ENCODE data around the gene BPIFA1. TPM values are rescaled to one million over a fixed set of nuclear protein-coding genes. Genes with fewer than 3 reads are reported as not detected.

BPIFA1 gene
- total and polyA plus RNA-seq, 2 of the 8 experiments (the other 6 are each of a cell fraction or from before 2014, with no cell fraction given), result not detected

DNA sequence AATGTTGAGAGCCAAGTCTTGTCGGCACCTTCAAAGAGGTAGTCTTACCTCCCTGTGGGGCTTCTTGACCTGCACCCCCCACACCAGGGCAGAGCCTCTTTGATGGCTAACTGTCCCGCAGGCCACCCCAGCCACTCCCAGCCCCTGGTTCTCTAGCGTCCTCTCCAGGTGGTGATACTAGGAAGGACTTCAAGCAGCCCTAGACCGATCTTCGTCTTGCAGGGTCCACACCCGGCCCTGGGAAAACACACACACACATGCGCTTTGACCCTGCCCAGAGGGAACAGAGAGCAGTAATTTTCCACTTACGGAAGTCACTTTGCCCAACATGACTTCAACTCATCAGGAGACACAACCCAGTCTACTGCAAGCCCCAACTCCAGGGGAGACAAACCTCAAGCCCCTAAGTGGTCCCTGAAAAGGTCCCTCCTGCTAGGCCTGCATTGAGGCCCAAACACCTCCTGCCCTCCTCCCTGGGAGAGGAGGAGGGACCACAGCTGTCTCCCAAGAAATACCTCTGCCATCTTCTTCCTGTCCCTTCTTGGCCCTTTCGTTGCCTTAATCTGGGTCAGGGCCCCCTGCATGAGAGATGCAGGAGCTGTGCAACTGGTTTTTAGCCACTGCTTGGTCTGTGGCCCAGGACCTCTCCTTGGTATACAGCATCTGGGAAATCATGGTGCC lies 44.3 kb downstream of the BPIFA1 start:
- H4K5ac ChIP-seq (ENCODE audit: insufficient read length, low read depth, low read length), result no peak overlapping the region
- no peaks in the 10 kb centered on the region for H3K79me1 ChIP-seq (ENCODE audit: low read depth, low read length)
- no peaks in the 10 kb centered on the region for H3K27me3 ChIP-seq (replicated peaks in 1 of 4; ENCODE audit: control insufficient read depth in 3 of 4, extremely low read depth in 1 of 4, insufficient read depth in 3 of 4, low read length in 3 of 4)
- FAIRE-seq (no peak), DNase-seq (ENCODE audit: low read depth in 1 of 2, low spot score in 2 of 2) (no peak)
- H3K4ac ChIP-seq (replicated peaks; ENCODE audit: insufficient read length, low read depth, low read length), result no peak overlapping the region
- H2BK120ac ChIP-seq (replicated peaks; ENCODE audit: low read depth, low read length), result no peak overlapping the region
- H3K4me3 ChIP-seq (ENCODE audit: extremely low read depth in 1 of 4, insufficient read depth in 2 of 4, low read depth in 3 of 4, low read length in 4 of 4), result no peak overlapping the region
- 79% methylated on average over 9 of the region's 9 CpGs; no CpG with 5 or more reads in 1 of the 2 experiments for WGBS, 2 experiments (ENCODE audit: extremely low coverage in 1 of 2, insufficient coverage in 1 of 2, insufficient read length in 1 of 2, insufficient replicate concordance in 2 of 2, low coverage in 1 of 2, low lambda C conversion rate in 2 of 2, missing lambda C conversion rate in 1 of 2)
- H3K4me1 ChIP-seq (replicated peaks in 1 of 4; ENCODE audit: control insufficient read depth in 3 of 4, insufficient read depth in 4 of 4, low read length in 3 of 4), result peaks cover 0 to 16% (median 11%) of the 10 kb centered on the region in 4 experiments; a peak in 6 of 7 replicates
- no peaks in the 10 kb centered on the region for H3K9me3 ChIP-seq (ENCODE audit: insufficient read depth in 2 of 2, low read depth in 1 of 2, low read length in 1 of 2)
- no peaks in the 10 kb centered on the region for H3K36me3 ChIP-seq (ENCODE audit: control insufficient read depth in 2 of 4, insufficient read depth in 4 of 4, low read length in 3 of 4)
- H2AK5ac ChIP-seq (ENCODE audit: low read depth, low read length), result no peak overlapping the region
- no peak overlapping the region for H3K18ac ChIP-seq (ENCODE audit: extremely low read depth, low read length)
- H4K91ac ChIP-seq (replicated peaks; ENCODE audit: insufficient read length, low read length), result no peak overlapping the region
- no peak overlapping the region for H3K56ac ChIP-seq (replicated peaks; ENCODE audit: insufficient read length, low read depth, low read length)
- H3K14ac ChIP-seq (ENCODE audit: insufficient read length), result no peak overlapping the region
- H3K27ac ChIP-seq (ENCODE audit: low read depth, low read length), result no peak overlapping the region
- no peak overlapping the region for H3K23ac ChIP-seq (ENCODE audit: insufficient read length)
- H2BK20ac ChIP-seq (ENCODE audit: low read length), result no peak overlapping the region
- no peak overlapping the region for H2BK5ac ChIP-seq (ENCODE audit: low read depth, low read length)
- H3K79me2 ChIP-seq (ENCODE audit: control insufficient read depth in 1 of 2, insufficient read depth in 2 of 2, low read length in 2 of 2), result no peaks in the 10 kb centered on the region
- no peak overlapping the region for H2BK12ac ChIP-seq (ENCODE audit: low read depth, low read length)
- ChIA-PET POLR2A (ENCODE audit: partially characterized antibody) (no interaction called here), CTCF (ENCODE audit: partially characterized antibody) (interaction anchor here (1.7 to 2.8 kb wide), 3 partner anchors 10 to 20 kb away, joined by 6 to 13 read pairs (median 8); no protein-coding TSS in a partner anchor)
- no peak overlapping the region for H3K9ac ChIP-seq (replicated peaks in 1 of 4; ENCODE audit: extremely low read depth in 1 of 4, low read depth in 3 of 4, low read length in 3 of 4)
- H3K23me2 ChIP-seq (ENCODE audit: low read depth, low read length), result peaks cover 2% of the 10 kb centered on the region; the same call in 1 of the 2 replicates
- no peaks in the 10 kb centered on the region for H4K20me1 ChIP-seq (replicated peaks in 1 of 2; ENCODE audit: control insufficient read depth in 1 of 2, insufficient read depth in 2 of 2, low read length in 2 of 2)
- no peak overlapping the region for H2BK15ac ChIP-seq (ENCODE audit: low read length)
- no peak overlapping the region for H3K4me2 ChIP-seq (ENCODE audit: insufficient read depth in 1 of 2, low read depth in 2 of 2, low read length in 2 of 2)
- H4K8ac ChIP-seq (ENCODE audit: extremely low read depth, insufficient read depth, low read length), result no peak overlapping the region; the same call in 1 of the 2 replicates
- no peak overlapping the region for H2AFZ ChIP-seq (ENCODE audit: low read length)
- TF ChIP-seq EGR1 (IDR thresholded peaks at IDR 0.05; ENCODE audit: borderline replicate concordance, low read depth, low read length) (no peak), CHD1 (IDR thresholded peaks at IDR 0.05; ENCODE audit: low read depth, low read length) (no peak), NANOG (IDR thresholded peaks at IDR 0.05; ENCODE audit: insufficient read depth, low read depth, low read length, poor library complexity, severe bottlenecking) (no peak), POLR2AphosphoS5 (IDR thresholded peaks at IDR 0.05; ENCODE audit: low read depth, low read length) (no peak), HDAC6 (IDR thresholded peaks at IDR 0.05; ENCODE audit: low read depth, low read length) (no peak), EZH2 (IDR thresholded peaks at IDR 0.05; ENCODE audit: low read depth, low read length, severe bottlenecking) (no peak), SIRT6 (IDR thresholded peaks at IDR 0.05; ENCODE audit: low read length) (no peak), RNF2 (IDR thresholded peaks at IDR 0.05; ENCODE audit: borderline replicate concordance, low read depth, low read length, missing control alignments, poor library complexity, severe bottlenecking) (no peak), CEBPB (IDR thresholded peaks at IDR 0.05; ENCODE audit: low read depth, low read length) (no peak), SP4 (IDR thresholded peaks at IDR 0.05; ENCODE audit: low read length) (no peak)
- TF ChIP-seq, protein P1, sequence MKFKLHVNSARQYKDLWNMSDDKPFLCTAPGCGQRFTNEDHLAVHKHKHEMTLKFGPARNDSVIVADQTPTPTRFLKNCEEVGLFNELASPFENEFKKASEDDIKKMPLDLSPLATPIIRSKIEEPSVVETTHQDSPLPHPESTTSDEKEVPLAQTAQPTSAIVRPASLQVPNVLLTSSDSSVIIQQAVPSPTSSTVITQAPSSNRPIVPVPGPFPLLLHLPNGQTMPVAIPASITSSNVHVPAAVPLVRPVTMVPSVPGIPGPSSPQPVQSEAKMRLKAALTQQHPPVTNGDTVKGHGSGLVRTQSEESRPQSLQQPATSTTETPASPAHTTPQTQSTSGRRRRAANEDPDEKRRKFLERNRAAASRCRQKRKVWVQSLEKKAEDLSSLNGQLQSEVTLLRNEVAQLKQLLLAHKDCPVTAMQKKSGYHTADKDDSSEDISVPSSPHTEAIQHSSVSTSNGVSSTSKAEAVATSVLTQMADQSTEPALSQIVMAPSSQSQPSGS (IDR thresholded peaks at IDR 0.05; ENCODE audit: low read length), result no peak
